C4-2B (cell line): ENCODE results near the gene SLC2A10.

Source experiments
- ZFX ChIP-seq: fragments of 450-650 bp; IDR thresholded peaks from 2 replicates; pipeline ENCODE4 v1.6.1; 2017
- TF ChIP-seq, protein P1 (sequence below): fragments of 450-650 bp; conservative IDR thresholded peaks from 2 replicates; pipeline ENCODE4 v1.5.1; 2017; ENCODE audit warnings: mild to moderate bottlenecking

DNA sequence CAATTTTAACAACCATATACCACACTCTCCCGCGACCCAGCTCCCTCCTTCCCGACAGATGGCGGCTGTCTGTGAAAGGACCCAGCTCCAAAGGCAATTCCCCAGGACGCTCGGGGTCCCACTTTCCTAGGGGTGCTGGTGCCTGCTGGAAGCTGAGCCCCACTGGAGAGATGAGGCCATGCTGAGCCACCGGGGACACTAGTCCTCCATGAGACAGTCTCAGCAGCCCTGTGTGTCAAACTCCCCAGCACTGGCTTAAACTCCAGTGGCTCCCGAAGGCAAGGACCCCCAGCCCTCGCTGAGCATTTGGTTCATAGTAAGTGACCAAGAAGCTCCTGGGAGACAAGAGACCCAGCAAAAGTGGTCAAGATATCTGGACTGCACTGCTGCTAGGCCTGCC is 52.1 kb downstream of the SLC2A10 start:
- TF ChIP-seq, protein P1, sequence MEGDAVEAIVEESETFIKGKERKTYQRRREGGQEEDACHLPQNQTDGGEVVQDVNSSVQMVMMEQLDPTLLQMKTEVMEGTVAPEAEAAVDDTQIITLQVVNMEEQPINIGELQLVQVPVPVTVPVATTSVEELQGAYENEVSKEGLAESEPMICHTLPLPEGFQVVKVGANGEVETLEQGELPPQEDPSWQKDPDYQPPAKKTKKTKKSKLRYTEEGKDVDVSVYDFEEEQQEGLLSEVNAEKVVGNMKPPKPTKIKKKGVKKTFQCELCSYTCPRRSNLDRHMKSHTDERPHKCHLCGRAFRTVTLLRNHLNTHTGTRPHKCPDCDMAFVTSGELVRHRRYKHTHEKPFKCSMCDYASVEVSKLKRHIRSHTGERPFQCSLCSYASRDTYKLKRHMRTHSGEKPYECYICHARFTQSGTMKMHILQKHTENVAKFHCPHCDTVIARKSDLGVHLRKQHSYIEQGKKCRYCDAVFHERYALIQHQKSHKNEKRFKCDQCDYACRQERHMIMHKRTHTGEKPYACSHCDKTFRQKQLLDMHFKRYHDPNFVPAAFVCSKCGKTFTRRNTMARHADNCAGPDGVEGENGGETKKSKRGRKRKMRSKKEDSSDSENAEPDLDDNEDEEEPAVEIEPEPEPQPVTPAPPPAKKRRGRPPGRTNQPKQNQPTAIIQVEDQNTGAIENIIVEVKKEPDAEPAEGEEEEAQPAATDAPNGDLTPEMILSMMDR, result no peak
- no peak for TF ChIP-seq ZFX
